Thymus (tissue), 11 donors: Measurements from ENCODE around the gene CBLB. TPM values are rescaled to one million over a fixed set of nuclear protein-coding genes. Genes with fewer than 3 reads are reported as not detected.

Experiments used
- DNase-seq, 9 donors: peaks; one replicate each; pipeline ENCODE4 v3.0.0-alpha.2; 2013; ENCODE audit warnings: low spot score in 9 of 9, low read depth in 6 of 9, missing footprints in 1 of 9
- H3K27ac ChIP-seq, 2 donors: one replicate each; pipeline ENCODE4 v1.5.1; 2013; ENCODE audit warnings: control low read depth in 1 of 2, low read depth in 1 of 2, low read length in 1 of 2, mild to moderate bottlenecking in 1 of 2, moderate library complexity in 1 of 2
- H3K27me3 ChIP-seq, 2 donors: one replicate each; pipeline ENCODE4 v1.5.1; 2013; ENCODE audit warnings: low read length in 1 of 2; ENCODE audit not compliant: control insufficient read depth in 2 of 2, insufficient read depth in 1 of 2
- H3K36me3 ChIP-seq, 2 donors: one replicate each; pipeline ENCODE4 v1.5.1; 2013; ENCODE audit warnings: low read length in 1 of 2, mild to moderate bottlenecking in 1 of 2, moderate library complexity in 1 of 2; ENCODE audit not compliant: control insufficient read depth in 2 of 2, insufficient read depth in 2 of 2
- H3K4me1 ChIP-seq, 2 donors: one replicate each; pipeline ENCODE4 v1.5.1; 2013; ENCODE audit warnings: low read length in 2 of 2; ENCODE audit not compliant: control insufficient read depth in 2 of 2, insufficient read depth in 2 of 2
- H3K4me3 ChIP-seq, 2 donors: one replicate each; pipeline ENCODE4 v1.5.1; 2013; ENCODE audit warnings: low read length in 2 of 2, control low read depth in 1 of 2, mild to moderate bottlenecking in 1 of 2
- H3K9me3 ChIP-seq, 2 donors: one replicate each; pipeline ENCODE4 v1.5.1; 2013; ENCODE audit warnings: low read length in 1 of 2, mild to moderate bottlenecking in 1 of 2; ENCODE audit not compliant: control insufficient read depth in 2 of 2, insufficient read depth in 1 of 2
- WGBS: extraction: QIAGEN DNeasy Blood & Tissue Kit; methylation state at CpG from one replicate; pipeline ENCODE4 v1.1.7; 2013; 5-methylcytosine and 5-hydroxymethylcytosine counted together
- polyA plus RNA-seq: library from polyadenylated mRNA; stranded (reverse); fragments of 200-250 nt; gene quantifications from one replicate; pipeline ENCODE4 v1.2.3, GENCODE V29; 2013
- total RNA-seq: library from RNA; stranded (reverse); fragments of 120-200 nt; gene quantifications from one replicate; pipeline ENCODE4 v1.2.4, GENCODE V29; 2013
- donor health status: healthy.

The CBLB gene
- total and polyA plus RNA-seq, 2 donors, result 9.1 to 25.0 TPM

GRCh38 chr3:105856605-105857004 is 12.2 kb downstream of the CBLB start:
- H3K27ac ChIP-seq, result no peak overlapping the region
- no peak overlapping the region for H3K4me3 ChIP-seq
- WGBS, result 98% methylated on average over 2 of the region's 2 CpGs
- no peaks in the 10 kb centered on the region for H3K4me1 ChIP-seq
- no peaks in the 10 kb centered on the region for H3K9me3 ChIP-seq
- no peak for DNase-seq
- peaks cover 6 to 18% of the 10 kb centered on the region in 2 donors for H3K36me3 ChIP-seq
- no peaks in the 10 kb centered on the region for H3K27me3 ChIP-seq

GRCh38 chr3:105853801-105854432 is 14.9 kb downstream of the CBLB start:
- WGBS, result 95% methylated on average over 7 of the region's 7 CpGs
- no peak overlapping the region for H3K4me3 ChIP-seq
- H3K27me3 ChIP-seq, result no peaks in the 10 kb centered on the region
- H3K36me3 ChIP-seq, result peaks cover 6 to 21% of the 10 kb centered on the region in 2 donors
- no peaks in the 10 kb centered on the region for H3K9me3 ChIP-seq
- H3K27ac ChIP-seq, result no peak overlapping the region
- DNase-seq, result no peak
- no peaks in the 10 kb centered on the region for H3K4me1 ChIP-seq

GRCh38 chr3:105851582-105851981 is 17.2 kb downstream of the CBLB start:
- Histone ChIP-seq H3K27ac (no peak overlapping the region), H3K36me3 (peaks cover 6 to 21% of the 10 kb centered on the region in 2 donors), H3K4me1 (no peaks in the 10 kb centered on the region), H3K4me3 (no peak overlapping the region), H3K9me3 (no peaks in the 10 kb centered on the region), H3K27me3 (no peaks in the 10 kb centered on the region)
- no peak for DNase-seq
- WGBS, result 100% methylated on average over 1 of the region's 1 CpG

GRCh38 chr3:105851176-105851575 is 17.6 kb downstream of the CBLB start:
- H3K27ac ChIP-seq, result no peak overlapping the region
- H3K36me3 ChIP-seq, result peaks cover 6 to 21% of the 10 kb centered on the region in 2 donors
- no peak overlapping the region for H3K4me3 ChIP-seq
- no peaks in the 10 kb centered on the region for H3K4me1 ChIP-seq
- DNase-seq, result no peak
- WGBS, result 100% methylated on average over 2 of the region's 2 CpGs
- no peaks in the 10 kb centered on the region for H3K9me3 ChIP-seq
- H3K27me3 ChIP-seq, result no peaks in the 10 kb centered on the region

GRCh38 chr3:105850593-105850992 is 18.2 kb downstream of the CBLB start:
- WGBS, result 97% methylated on average over 2 of the region's 2 CpGs
- Histone ChIP-seq H3K36me3 (peaks cover 6 to 21% of the 10 kb centered on the region in 2 donors), H3K4me3 (no peak overlapping the region), H3K4me1 (no peaks in the 10 kb centered on the region), H3K27me3 (no peaks in the 10 kb centered on the region), H3K27ac (no peak overlapping the region), H3K9me3 (no peaks in the 10 kb centered on the region)
- no peak for DNase-seq

GRCh38 chr3:105848821-105849220 is 20.0 kb downstream of the CBLB start:
- Histone ChIP-seq H3K4me3 (no peak overlapping the region), H3K36me3 (peaks cover 6 to 17% of the 10 kb centered on the region in 2 donors), H3K9me3 (no peaks in the 10 kb centered on the region), H3K27me3 (no peaks in the 10 kb centered on the region), H3K4me1 (no peaks in the 10 kb centered on the region), H3K27ac (no peak overlapping the region)
- WGBS, result 99% methylated on average over 3 of the region's 3 CpGs
- no peak for DNase-seq

- Histone ChIP-seq H3K4me1 (no peaks in the 10 kb centered on the region), H3K4me3 (no peak overlapping the region), H3K36me3 (peaks cover 3 to 12% of the 10 kb centered on the region in 2 donors), H3K27me3 (no peaks in the 10 kb centered on the region), H3K27ac (no peak overlapping the region), H3K9me3 (no peaks in the 10 kb centered on the region)
- no peak for DNase-seq
- over 99% methylated on average over 2 of the region's 2 CpGs for WGBS
These were observed 20.9 kb downstream of the CBLB start for GRCh38 chr3:105847865-105848264.

GRCh38 chr3:105847452-105847851 is 21.4 kb downstream of the CBLB start:
- no peaks in the 10 kb centered on the region for H3K9me3 ChIP-seq
- 96% methylated on average over 1 of the region's 1 CpG for WGBS
- peaks cover 0 to 11% of the 10 kb centered on the region in 2 donors for H3K36me3 ChIP-seq
- H3K4me1 ChIP-seq, result no peaks in the 10 kb centered on the region
- no peak overlapping the region for H3K4me3 ChIP-seq
- no peak for DNase-seq
- no peaks in the 10 kb centered on the region for H3K27me3 ChIP-seq
- H3K27ac ChIP-seq, result no peak overlapping the region

- H3K27me3 ChIP-seq, result no peaks in the 10 kb centered on the region
- no peak overlapping the region for H3K27ac ChIP-seq
- peaks cover 0 to 7% of the 10 kb centered on the region in 2 donors for H3K36me3 ChIP-seq
- H3K4me1 ChIP-seq, result no peaks in the 10 kb centered on the region
- no peak for DNase-seq
- H3K9me3 ChIP-seq, result no peaks in the 10 kb centered on the region
- no peak overlapping the region for H3K4me3 ChIP-seq
- WGBS, result 88% methylated on average over 1 of the region's 1 CpG
These were observed 22.0 kb downstream of the CBLB start for GRCh38 chr3:105846809-105847208.
